GM10266 (cell line): Measurements from ENCODE around the gene PTPRQ.

Experiments used
- DNase-seq: peaks from one replicate; pipeline ENCODE4 v3.0.0; 2012; ENCODE audit errors: extremely low spot score
- CTCF ChIP-seq: IDR thresholded peaks from 2 replicates; pipeline ENCODE4 v1.5.1; 2012; ENCODE audit warnings: mild to moderate bottlenecking, low read depth; ENCODE audit not compliant: control insufficient read depth, insufficient read depth; ENCODE audit errors: missing control alignments

Gene PTPRQ

GRCh38 chr12:80412343-80412953, 31.6 kb upstream of the PTPRQ start:
- DNase-seq = peak; percentile 39
- peak; percentile 72 for TF ChIP-seq CTCF

GRCh38 chr12:80413462-80413861, 30.6 kb upstream of the PTPRQ start:
- no peak for TF ChIP-seq CTCF
- DNase-seq = no peak

- no peak for DNase-seq
- no peak for TF ChIP-seq CTCF
These were observed 28.6 kb upstream of the PTPRQ start for GRCh38 chr12:80415466-80415865.

GRCh38 chr12:80419644-80420043, 24.4 kb upstream of the PTPRQ start:
- TF ChIP-seq CTCF = no peak
- no peak for DNase-seq

- DNase-seq = no peak
- no peak for TF ChIP-seq CTCF
These were observed 24.0 kb upstream of the PTPRQ start for GRCh38 chr12:80420075-80420474.

- DNase-seq = no peak
- TF ChIP-seq CTCF = no peak
These were observed 21.5 kb upstream of the PTPRQ start for GRCh38 chr12:80422550-80422949.

GRCh38 chr12:80432061-80432460, 12.0 kb upstream of the PTPRQ start:
- no peak for DNase-seq

More at GRCh38 chr12:80432061-80432460, 12.0 kb upstream of the PTPRQ start:
- TF ChIP-seq CTCF = no peak
